GM12878 (cell line): Measurements from ENCODE around the gene TROAP. TPM values are rescaled to one million over a fixed set of nuclear protein-coding genes. Genes with fewer than 3 reads are reported as not detected.

Experiments
- ATAC-seq: fragments of 200-7000 bp; cut with Tn5 transposase; 3 replicates; pipeline ENCODE4 v1.9.1; 2020; ENCODE audit warnings: mild to moderate bottlenecking, moderate library complexity
- BruUV-seq: library from RNA; stranded (reverse); fragments of 400-500 nt; replicated peaks from 2 replicates; lab custom pipeline; 2021; lab: Mats Ljungman, UMichigan
- CTCF ChIA-PET: fragments of 300-600 bp; sonication (Branson Sonifier 250); formaldehyde crosslinking; extraction: SDS; loops from one replicate; lab custom pipeline; 2021; ENCODE audit warnings: inconsistent platforms; lab: Yijun Ruan, JAX
- POLR2A ChIA-PET: fragments of 350-600 bp; formaldehyde crosslinking; extraction: SDS; loops from one replicate; lab custom pipeline; 2021; ENCODE audit warnings: inconsistent platforms; lab: Charles Lee
- RAD21 ChIA-PET: fragments of 300-600 bp; sonication (Branson Sonifier 250); formaldehyde crosslinking; loops from one replicate; lab custom pipeline; 2023; ENCODE audit warnings: antibody characterized with exemption; ENCODE audit not compliant: unreplicated experiment; lab: Charles Lee
- SMC1A ChIA-PET: fragments of 300-600 bp; sonication (Branson Sonifier 250); formaldehyde crosslinking; loops from one replicate; lab custom pipeline; 2023; ENCODE audit not compliant: unreplicated experiment, uncharacterized antibody; lab: Charles Lee
- DNase-seq: peaks from one replicate; pipeline ENCODE4 v3.0.0-alpha.2; 2011; ENCODE audit warnings: low read depth, low spot score
- FAIRE-seq: peaks from 3 replicates; lab custom pipeline; 2011; peaks lifted over from hg19 to GRCh38; lab: Jason Lieb, UNC
- H2AFZ ChIP-seq: 2 replicates; pipeline ENCODE4 v1.6.0; 2011; ENCODE audit warnings: low read depth, low read length, control low read depth; ENCODE audit not compliant: control insufficient read depth
- H3K27ac ChIP-seq: 2 replicates; pipeline ENCODE4 v1.5.1; 2011; ENCODE audit warnings: control low read depth; ENCODE audit not compliant: control insufficient read depth, insufficient read depth
- H3K27me3 ChIP-seq, 2 experiments: replicated peaks in 1 of 2; 2 replicates each; pipeline versions ENCODE4 v1.6.0 to v1.6.1; 2011; ENCODE audit warnings: low read length in 1 of 2; ENCODE audit not compliant: control insufficient read depth in 2 of 2, insufficient read depth in 2 of 2
- H3K36me3 ChIP-seq, 2 experiments: 2 replicates each; pipeline ENCODE4 v1.5.1; 2011; ENCODE audit warnings: low read length in 1 of 2; ENCODE audit not compliant: control insufficient read depth in 2 of 2, insufficient read depth in 2 of 2
- H3K4me1 ChIP-seq: 2 replicates; pipeline ENCODE4 v1.6.1; 2011; ENCODE audit warnings: mild to moderate bottlenecking, low read length, moderate library complexity, mixed read lengths; ENCODE audit not compliant: control insufficient read depth, insufficient read depth
- H3K4me2 ChIP-seq: 2 replicates; pipeline ENCODE4 v1.6.0; 2011; ENCODE audit warnings: control low read depth; ENCODE audit not compliant: control insufficient read depth, insufficient read depth
- H3K4me3 ChIP-seq: fragments of 200-600 bp; sonication (generic); 2 replicates; pipeline ENCODE4 v1.5.1; 2016
- H3K79me2 ChIP-seq: 2 replicates; pipeline ENCODE4 v1.6.0; 2011; ENCODE audit warnings: low read length; ENCODE audit not compliant: control insufficient read depth, insufficient read depth
- H3K9ac ChIP-seq: 2 replicates; pipeline ENCODE4 v1.8.0; 2011; ENCODE audit warnings: low read length, control low read depth, mixed read lengths; ENCODE audit not compliant: control insufficient read depth, insufficient read depth
- H3K9me3 ChIP-seq: replicated peaks from 3 replicates; pipeline ENCODE4 v1.5.1; 2011; ENCODE audit warnings: mild to moderate bottlenecking, low read length; ENCODE audit not compliant: control insufficient read depth, insufficient read depth
- H4K20me1 ChIP-seq: 2 replicates; pipeline ENCODE4 v1.6.0; 2011; ENCODE audit not compliant: control insufficient read depth, insufficient read depth
- CREB1 ChIP-seq: IDR thresholded peaks from 2 replicates; pipeline ENCODE4 v1.6.1; 2012; ENCODE audit warnings: low read depth, mild to moderate bottlenecking, inconsistent platforms
- ETV6 ChIP-seq, 2 experiments: fragments of 450-650 bp in 1 of 2; IDR thresholded peaks in 1 of 2; conservative IDR thresholded peaks in 1 of 2; 2 replicates each; pipeline ENCODE4 v1.6.1; 2014; ENCODE audit warnings: antibody characterized with exemption in 1 of 2, borderline replicate concordance in 1 of 2, low read depth in 1 of 2, mild to moderate bottlenecking in 1 of 2, moderate library complexity in 1 of 2
- GATAD2B ChIP-seq: fragments of 450-650 bp; conservative IDR thresholded peaks from 2 replicates; pipeline ENCODE4 v1.6.1; 2017; ENCODE audit warnings: low read depth, mild to moderate bottlenecking, moderate library complexity
- HDAC2 ChIP-seq: fragments of 200-600 bp; sonication (generic); IDR thresholded peaks from 2 replicates; pipeline ENCODE4 v1.6.1; 2017
- HDGF ChIP-seq: fragments of 450-650 bp; IDR thresholded peaks from 2 replicates; pipeline ENCODE4 v1.6.1; 2016; ENCODE audit warnings: antibody characterized with exemption
- KDM1A ChIP-seq: fragments of 200-600 bp; sonication (generic); IDR thresholded peaks from 2 replicates; pipeline ENCODE4 v1.6.1; 2016; ENCODE audit warnings: borderline replicate concordance
- KLF5 ChIP-seq: fragments of 450-650 bp; IDR thresholded peaks from 2 replicates; pipeline ENCODE4 v1.6.1; 2014; ENCODE audit warnings: mild to moderate bottlenecking; ENCODE audit not compliant: partially characterized antibody
- MYB ChIP-seq: fragments of 150-350 bp; IDR thresholded peaks from 2 replicates; pipeline ENCODE4 v1.6.1; 2014; ENCODE audit warnings: mild to moderate bottlenecking, low read depth, low read length, borderline replicate concordance
- NFIC ChIP-seq: IDR thresholded peaks from 2 replicates; pipeline ENCODE4 v1.6.1; 2012; ENCODE audit warnings: low read depth, mild to moderate bottlenecking, inconsistent platforms, low read length, moderate library complexity
- POLR2AphosphoS2 ChIP-seq: IDR thresholded peaks from 2 replicates; pipeline ENCODE4 v1.6.1; 2011; ENCODE audit warnings: low read depth, mild to moderate bottlenecking, low read length, improper control_type of control experiment, moderate library complexity
- POLR2AphosphoS5 ChIP-seq: IDR thresholded peaks from 2 replicates; pipeline ENCODE4 v1.6.1; 2011; ENCODE audit warnings: mild to moderate bottlenecking, low read length, inconsistent platforms
- RBBP5 ChIP-seq: fragments of 200-600 bp; sonication (generic); conservative IDR thresholded peaks from 2 replicates; pipeline ENCODE4 v1.6.1; 2016
- RELA ChIP-seq: fragments of 450-650 bp; IDR thresholded peaks from 2 replicates; pipeline ENCODE4 v1.8.0; 2014; ENCODE audit warnings: borderline replicate concordance; ENCODE audit not compliant: partially characterized antibody
- SMAD1 ChIP-seq: fragments of 450-650 bp; IDR thresholded peaks from 2 replicates; pipeline ENCODE4 v1.6.1; 2018; ENCODE audit warnings: mild to moderate bottlenecking, low read depth; ENCODE audit not compliant: partially characterized antibody
- ZNF622 ChIP-seq: fragments of 450-650 bp; IDR thresholded peaks from 2 replicates; pipeline ENCODE4 v1.6.1; 2017; ENCODE audit warnings: mild to moderate bottlenecking, inconsistent platforms
- WGBS: methylation state at CpG from one replicate; pipeline ENCODE4 v1.1.6; 2016; ENCODE audit warnings: low lambda C conversion rate; ENCODE audit not compliant: insufficient replicate concordance, insufficient coverage; ENCODE audit errors: missing lambda C conversion rate; 5-methylcytosine and 5-hydroxymethylcytosine counted together
- in situ Hi-C: fragments of 300-500 bp; cut with MboI; formaldehyde crosslinking; loops from 9 replicates; pipeline ENCODE4 v1.14.3; 2018; ENCODE audit warnings: mixed read lengths
- intact Hi-C: fragments of 100-400 bp; cut with micrococcal nuclease; formaldehyde crosslinking; loops from one replicate; pipeline ENCODE4 v1.14.2; 2022; ENCODE audit not compliant: unreplicated experiment
- polyA plus RNA-seq, 11 experiments: library from polyadenylated mRNA; depleted of rRNA in 4 of 11; unstranded in 6 of 11; stranded (reverse) in 5 of 11; fragments of >200 nt; fragmentation: Nextera tagmentation in 4 of 11; fragmentation: Illumina TruSeq in 1 of 11; extraction: Ambion mirVana in 4 of 11; extraction: Trizol in 1 of 11; gene quantifications; 1 replicate in 1 of 11; 2 replicates in 10 of 11; pipeline versions ENCODE4 v1.2.1 to v1.2.3, GENCODE V29; 2011 to 2016; ENCODE audit warnings: inconsistent platforms in 2 of 11, missing spikeins in 2 of 11, low read depth in 1 of 11
- total RNA-seq, 4 experiments: library from RNA; depleted of rRNA in 3 of 4; stranded (reverse); fragments of >200 nt in 3 of 4; fragmentation: Illumina TruSeq in 1 of 4; extraction: Trizol in 1 of 4; gene quantifications; 2 replicates each; pipeline versions ENCODE4 v1.2.1 to v1.2.3, GENCODE V29; 2013 to 2021
- TF ChIP-seq, protein P1 (sequence below): fragments of 450-650 bp; IDR thresholded peaks from 2 replicates; pipeline ENCODE4 v1.6.1; 2017; ENCODE audit warnings: low read depth, mild to moderate bottlenecking, moderate library complexity
- TF ChIP-seq, protein P2 (sequence below): fragments of 450-650 bp; IDR thresholded peaks from 2 replicates; pipeline ENCODE4 v1.6.1; 2017; ENCODE audit warnings: mild to moderate bottlenecking, moderate library complexity
- TF ChIP-seq, protein P3 (sequence below): IDR thresholded peaks from 2 replicates; pipeline ENCODE4 v1.6.1; 2012; ENCODE audit warnings: low read depth, low read length, improper control_type of control experiment

Gene TROAP
- total and polyA plus RNA-seq, 10 of the 15 experiments (the other 5 are each of a cell fraction or from before 2014, with no cell fraction given) = 26.8 to 93.7 (median 52.6) TPM

DNA sequence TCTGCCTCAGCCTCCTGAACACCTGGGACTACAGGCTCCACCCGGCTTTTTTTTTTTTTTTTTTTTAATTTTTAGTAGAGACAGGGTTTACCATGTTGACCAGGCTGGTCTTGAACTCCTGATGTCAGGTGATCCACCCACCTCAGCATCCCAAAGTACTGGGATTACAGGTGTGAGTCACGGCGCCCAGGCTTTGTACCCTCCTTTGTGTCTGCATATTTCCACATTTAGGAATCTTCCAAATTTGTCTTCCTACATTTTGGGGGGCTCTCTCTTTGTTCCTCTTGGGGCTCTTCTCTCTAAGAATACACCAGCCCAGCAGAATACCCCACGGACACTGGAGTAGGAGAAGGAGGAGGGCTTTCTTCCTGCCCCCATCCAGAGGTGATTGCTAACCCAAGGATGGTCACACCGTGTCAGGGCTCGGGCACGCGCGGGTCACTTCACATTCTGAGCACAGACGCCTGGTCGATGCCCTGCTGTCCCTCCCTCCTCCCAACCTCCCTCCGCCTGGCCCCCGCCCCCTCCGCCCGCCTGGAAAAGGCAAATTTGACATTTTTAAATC is 21.5 kb downstream of the TROAP start:
- SMC1A ChIA-PET = no interaction called here
- FAIRE-seq (no peak), ATAC-seq (no peak), DNase-seq (no peak)
- no peak for TF ChIP-seq CREB1
- TF ChIP-seq, protein P1, sequence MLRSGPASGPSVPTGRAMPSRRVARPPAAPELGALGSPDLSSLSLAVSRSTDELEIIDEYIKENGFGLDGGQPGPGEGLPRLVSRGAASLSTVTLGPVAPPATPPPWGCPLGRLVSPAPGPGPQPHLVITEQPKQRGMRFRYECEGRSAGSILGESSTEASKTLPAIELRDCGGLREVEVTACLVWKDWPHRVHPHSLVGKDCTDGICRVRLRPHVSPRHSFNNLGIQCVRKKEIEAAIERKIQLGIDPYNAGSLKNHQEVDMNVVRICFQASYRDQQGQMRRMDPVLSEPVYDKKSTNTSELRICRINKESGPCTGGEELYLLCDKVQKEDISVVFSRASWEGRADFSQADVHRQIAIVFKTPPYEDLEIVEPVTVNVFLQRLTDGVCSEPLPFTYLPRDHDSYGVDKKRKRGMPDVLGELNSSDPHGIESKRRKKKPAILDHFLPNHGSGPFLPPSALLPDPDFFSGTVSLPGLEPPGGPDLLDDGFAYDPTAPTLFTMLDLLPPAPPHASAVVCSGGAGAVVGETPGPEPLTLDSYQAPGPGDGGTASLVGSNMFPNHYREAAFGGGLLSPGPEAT = no peak
- TF ChIP-seq, protein P2, sequence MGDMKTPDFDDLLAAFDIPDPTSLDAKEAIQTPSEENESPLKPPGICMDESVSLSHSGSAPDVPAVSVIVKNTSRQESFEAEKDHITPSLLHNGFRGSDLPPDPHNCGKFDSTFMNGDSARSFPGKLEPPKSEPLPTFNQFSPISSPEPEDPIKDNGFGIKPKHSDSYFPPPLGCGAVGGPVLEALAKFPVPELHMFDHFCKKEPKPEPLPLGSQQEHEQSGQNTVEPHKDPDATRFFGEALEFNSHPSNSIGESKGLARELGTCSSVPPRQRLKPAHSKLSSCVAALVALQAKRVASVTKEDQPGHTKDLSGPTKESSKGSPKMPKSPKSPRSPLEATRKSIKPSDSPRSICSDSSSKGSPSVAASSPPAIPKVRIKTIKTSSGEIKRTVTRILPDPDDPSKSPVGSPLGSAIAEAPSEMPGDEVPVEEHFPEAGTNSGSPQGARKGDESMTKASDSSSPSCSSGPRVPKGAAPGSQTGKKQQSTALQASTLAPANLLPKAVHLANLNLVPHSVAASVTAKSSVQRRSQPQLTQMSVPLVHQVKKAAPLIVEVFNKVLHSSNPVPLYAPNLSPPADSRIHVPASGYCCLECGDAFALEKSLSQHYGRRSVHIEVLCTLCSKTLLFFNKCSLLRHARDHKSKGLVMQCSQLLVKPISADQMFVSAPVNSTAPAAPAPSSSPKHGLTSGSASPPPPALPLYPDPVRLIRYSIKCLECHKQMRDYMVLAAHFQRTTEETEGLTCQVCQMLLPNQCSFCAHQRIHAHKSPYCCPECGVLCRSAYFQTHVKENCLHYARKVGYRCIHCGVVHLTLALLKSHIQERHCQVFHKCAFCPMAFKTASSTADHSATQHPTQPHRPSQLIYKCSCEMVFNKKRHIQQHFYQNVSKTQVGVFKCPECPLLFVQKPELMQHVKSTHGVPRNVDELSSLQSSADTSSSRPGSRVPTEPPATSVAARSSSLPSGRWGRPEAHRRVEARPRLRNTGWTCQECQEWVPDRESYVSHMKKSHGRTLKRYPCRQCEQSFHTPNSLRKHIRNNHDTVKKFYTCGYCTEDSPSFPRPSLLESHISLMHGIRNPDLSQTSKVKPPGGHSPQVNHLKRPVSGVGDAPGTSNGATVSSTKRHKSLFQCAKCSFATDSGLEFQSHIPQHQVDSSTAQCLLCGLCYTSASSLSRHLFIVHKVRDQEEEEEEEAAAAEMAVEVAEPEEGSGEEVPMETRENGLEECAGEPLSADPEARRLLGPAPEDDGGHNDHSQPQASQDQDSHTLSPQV = no peak
- no peak for TF ChIP-seq ZNF622
- TF ChIP-seq, protein P3, sequence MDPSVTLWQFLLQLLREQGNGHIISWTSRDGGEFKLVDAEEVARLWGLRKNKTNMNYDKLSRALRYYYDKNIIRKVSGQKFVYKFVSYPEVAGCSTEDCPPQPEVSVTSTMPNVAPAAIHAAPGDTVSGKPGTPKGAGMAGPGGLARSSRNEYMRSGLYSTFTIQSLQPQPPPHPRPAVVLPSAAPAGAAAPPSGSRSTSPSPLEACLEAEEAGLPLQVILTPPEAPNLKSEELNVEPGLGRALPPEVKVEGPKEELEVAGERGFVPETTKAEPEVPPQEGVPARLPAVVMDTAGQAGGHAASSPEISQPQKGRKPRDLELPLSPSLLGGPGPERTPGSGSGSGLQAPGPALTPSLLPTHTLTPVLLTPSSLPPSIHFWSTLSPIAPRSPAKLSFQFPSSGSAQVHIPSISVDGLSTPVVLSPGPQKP = no peak
- no peak for TF ChIP-seq POLR2AphosphoS2
- no peak for TF ChIP-seq RELA
- no peak for TF ChIP-seq MYB
- no peak for TF ChIP-seq GATAD2B
- TF ChIP-seq KLF5 = no peak
- TF ChIP-seq KDM1A = no peak
- TF ChIP-seq SMAD1 = no peak
- TF ChIP-seq POLR2AphosphoS5 = no peak
- no peak for TF ChIP-seq RBBP5
- TF ChIP-seq HDGF = no peak
- no peak for TF ChIP-seq NFIC
- TF ChIP-seq ETV6 (conservative IDR thresholded peaks at IDR 0.05 in 1 of 2, IDR thresholded peaks at IDR 0.05 in 1 of 2; ENCODE audit: borderline replicate concordance in 1 of 2, low read depth in 1 of 2) = no peak
- TF ChIP-seq HDAC2 = no peak
- Histone ChIP-seq H3K27ac (no peak overlapping the region), H3K4me2 (no peak overlapping the region; the same call in 1 of the 2 replicates), H3K36me3 (no peaks in the 10 kb centered on the region), H3K4me1 (peaks cover 38% of the 10 kb centered on the region), H3K9me3 (no peaks in the 10 kb centered on the region), H3K79me2 (no peaks in the 10 kb centered on the region), H4K20me1 (no peaks in the 10 kb centered on the region; the same call in none of the 2 replicates), H2AFZ (no peak overlapping the region), H3K4me3 (no peak overlapping the region), H3K9ac (no peak overlapping the region), H3K27me3 (peaks cover 18 to 36% of the 10 kb centered on the region in 2 experiments)
- RAD21 ChIA-PET = interaction anchor here (0.7 kb wide), 1 partner anchor 14 kb away, joined by 3 read pairs; no protein-coding TSS in a partner anchor
- CTCF ChIA-PET = interaction anchor here (0.9 to 4.0 kb wide), 5 partner anchors 13 to 239 kb away, joined by 3 to 139 read pairs (median 4); partner anchors contain the start of genes PRPH and TROAP
- no TSS peak for BruUV-seq
- 16% methylated on average over 10 of the region's 15 CpGs for WGBS
- in situ Hi-C loops (no loop called here), intact Hi-C loops (no loop called here)
- POLR2A ChIA-PET = interaction anchor here (0.7 kb wide), 1 partner anchor 85 kb away, joined by 8 read pairs; no protein-coding TSS in a partner anchor
